Umbilical cord (tissue), 2 donors: Measurements from ENCODE around the gene SAXO1. TPM values are rescaled to one million over a fixed set of nuclear protein-coding genes. Genes with fewer than 3 reads are reported as not detected.
"Not testable (repeated sequence)": the region's sequence is repeated elsewhere in the genome, so short reads cannot be mapped to it uniquely, and the experiment has no call there.

Experiments
- DNase-seq: peaks from one replicate; pipeline ENCODE4 v3.0.0-alpha.2; 2015; ENCODE audit warnings: low spot score
- total RNA-seq: library from RNA; depleted of rRNA; stranded (reverse); fragments of >200 nt; gene quantifications from one replicate; pipeline ENCODE4 v1.2.3, GENCODE V29; 2014; ENCODE audit warnings: low replicate concordance; ENCODE audit not compliant: insufficient read depth

SAXO1 gene
- total RNA-seq, result 1.9 TPM

- no peak for DNase-seq
Observed at GRCh38 chr9:19033015-19033414, at the start of gene SAXO1. Gene SAXO1, minus strand, starts transcription at chr9:19033209. Its CDS starts 301 bp downstream, at chr9:19032908.

GRCh38 chr9:19074836-19075235, 41.8 kb upstream of the SAXO1 start:
- no peak for DNase-seq

DNA sequence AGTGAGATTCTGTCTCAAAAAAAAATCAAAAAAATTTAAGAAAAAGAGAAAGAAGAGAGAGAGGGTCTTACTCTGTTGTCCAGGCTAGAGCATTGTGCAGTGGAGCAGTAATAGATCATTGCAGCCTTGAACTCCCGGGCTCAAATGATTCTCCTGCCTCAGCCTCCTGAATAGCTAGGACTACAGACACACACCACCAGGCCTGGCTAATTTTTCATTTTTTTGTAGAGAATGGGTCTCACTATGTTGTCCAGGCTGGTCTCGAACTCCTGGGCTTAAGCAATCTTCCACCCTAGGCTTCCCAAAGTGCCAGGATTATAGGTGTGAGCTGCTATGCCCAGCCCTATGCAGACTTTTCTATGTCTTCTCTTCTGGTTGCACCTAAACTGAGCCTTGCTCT, 41.2 kb upstream of the SAXO1 start:
- no peak for DNase-seq

GRCh38 chr9:19057033-19057432, 24.0 kb upstream of the SAXO1 start:
- no peak for DNase-seq

DNA sequence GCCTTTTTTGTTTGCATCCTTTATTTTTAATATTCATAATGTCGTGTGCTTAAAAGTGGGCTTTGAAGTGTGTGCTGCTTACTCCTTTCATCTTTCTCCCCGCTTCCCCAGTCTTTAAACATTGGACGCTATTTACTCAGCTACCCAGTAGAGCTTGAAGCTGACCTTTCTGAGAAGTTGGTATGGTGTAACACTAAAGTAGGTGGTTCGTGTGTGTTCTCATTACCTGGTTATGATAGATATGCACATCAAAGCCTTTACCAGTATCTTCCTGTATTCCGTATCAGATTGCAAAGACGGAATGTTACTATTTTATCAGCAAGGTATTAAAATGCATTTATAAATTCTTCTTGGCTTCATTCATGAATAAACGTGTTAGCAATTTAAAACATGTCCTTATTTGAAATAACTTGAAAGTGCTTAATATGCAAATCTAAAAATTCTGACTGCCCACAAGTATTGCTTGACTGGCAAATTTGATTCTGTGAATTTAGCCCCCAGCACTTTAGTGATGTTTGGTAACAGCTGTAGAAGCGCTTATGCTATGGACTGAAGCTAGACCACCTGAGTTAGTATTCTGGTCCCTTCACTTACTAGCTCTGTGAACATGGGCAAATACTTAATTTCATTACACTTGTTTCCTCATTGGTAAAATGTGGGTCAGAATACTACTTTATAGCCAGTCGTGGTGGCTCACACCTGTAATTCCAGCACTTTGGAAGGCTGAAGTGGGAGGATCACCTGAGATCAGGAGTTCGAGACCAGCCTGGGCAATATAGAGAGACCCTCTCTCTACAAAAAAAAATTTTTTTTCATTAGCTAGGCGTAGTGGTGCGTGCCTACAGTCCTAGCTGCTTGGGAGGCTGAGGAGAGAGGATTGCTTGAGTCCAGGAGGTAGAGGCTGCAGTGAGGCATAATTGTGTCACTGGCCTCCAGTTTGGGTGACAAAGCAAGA, 17.9 kb upstream of the SAXO1 start:
- DNase-seq, result no peak

- DNase-seq, result peak; percentile 49
Observed at GRCh38 chr9:19049917-19050636, 17.1 kb upstream of the SAXO1 start.

- DNase-seq, result peak; percentile 98
Observed at GRCh38 chr9:19048966-19049916, 16.2 kb upstream of the SAXO1 start, which contains the start of gene RRAGA. Gene RRAGA, plus strand, starts transcription at chr9:19049427. Its CDS starts 233 bp downstream, at chr9:19049660.

- no peak for DNase-seq
Observed at GRCh38 chr9:19036611-19037010, 3.6 kb upstream of the SAXO1 start.

DNA sequence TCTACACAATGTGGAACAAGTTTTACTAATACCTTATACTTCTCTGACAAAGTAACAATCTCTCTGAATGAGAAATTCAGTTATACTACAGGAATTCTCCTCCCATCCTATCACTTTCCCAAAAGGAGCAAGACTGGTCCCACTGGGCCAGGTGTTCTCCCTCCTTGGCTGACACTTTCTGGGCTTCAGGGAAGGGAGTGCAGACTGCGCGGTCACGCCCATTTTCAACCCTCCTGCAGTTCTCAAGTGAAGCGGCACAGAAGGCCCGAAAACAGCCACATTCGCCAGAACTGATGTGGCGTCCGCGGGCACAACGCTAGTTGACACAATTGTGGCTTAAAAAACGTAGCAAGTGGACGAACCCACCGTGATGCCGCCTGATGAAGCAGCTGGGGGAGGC, 603 bp downstream of the SAXO1 start:
- no peak for DNase-seq

GRCh38 chr9:19030899-19031298, 2.1 kb downstream of the SAXO1 start:
- no peak for DNase-seq

DNA sequence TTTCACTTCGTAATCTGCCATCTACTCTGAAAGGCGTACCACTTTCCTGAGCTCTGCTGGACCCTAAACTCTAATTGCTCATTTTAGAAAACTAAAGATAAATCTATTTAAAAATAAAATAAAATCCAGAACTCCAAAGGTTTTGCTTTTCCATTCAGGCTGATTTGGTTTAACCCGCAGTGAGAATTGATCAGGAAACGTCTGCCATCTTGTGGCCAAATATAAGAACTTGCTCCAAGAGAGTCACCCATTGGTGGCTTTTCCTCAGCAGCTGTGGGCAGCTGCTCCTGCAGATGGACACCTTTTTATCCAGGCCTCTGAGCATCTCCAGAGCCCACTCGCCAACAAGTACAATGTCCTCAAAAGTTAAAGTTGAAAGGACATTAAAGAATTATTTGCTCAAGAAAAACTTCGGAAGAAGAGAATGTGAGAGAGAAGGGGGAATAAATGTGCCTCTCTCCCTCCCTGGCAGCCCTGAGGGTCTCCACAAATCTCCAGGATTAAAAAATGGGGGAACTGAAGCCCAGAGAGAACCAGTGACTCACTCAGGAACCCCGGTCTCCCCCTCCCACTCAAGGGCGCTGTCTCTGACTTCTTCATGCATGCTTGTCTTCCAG, 4.1 kb downstream of the SAXO1 start:
- DNase-seq, result peak; percentile 80

GRCh38 chr9:19027825-19028224, 5.2 kb downstream of the SAXO1 start:
- DNase-seq, result no peak

DNA sequence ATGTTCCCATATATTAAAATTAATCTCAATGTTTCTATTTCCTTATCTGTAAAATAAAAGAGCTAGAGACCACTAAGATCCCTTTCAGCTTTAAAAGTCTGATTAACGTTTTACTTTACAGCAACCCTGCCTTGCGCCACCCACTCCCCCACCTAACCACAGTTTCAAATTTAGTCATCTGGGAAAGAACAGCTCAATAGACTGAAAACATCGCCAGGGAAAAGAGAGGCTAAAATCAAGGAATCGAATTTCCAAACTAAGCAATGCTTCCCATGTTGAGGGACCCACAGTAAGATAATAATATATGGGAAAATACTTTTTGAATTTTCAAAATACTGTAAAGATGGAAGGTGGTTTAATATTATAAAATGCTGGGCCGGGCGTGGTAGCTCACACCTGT, 6.6 kb downstream of the SAXO1 start:
- DNase-seq, result no peak

DNA sequence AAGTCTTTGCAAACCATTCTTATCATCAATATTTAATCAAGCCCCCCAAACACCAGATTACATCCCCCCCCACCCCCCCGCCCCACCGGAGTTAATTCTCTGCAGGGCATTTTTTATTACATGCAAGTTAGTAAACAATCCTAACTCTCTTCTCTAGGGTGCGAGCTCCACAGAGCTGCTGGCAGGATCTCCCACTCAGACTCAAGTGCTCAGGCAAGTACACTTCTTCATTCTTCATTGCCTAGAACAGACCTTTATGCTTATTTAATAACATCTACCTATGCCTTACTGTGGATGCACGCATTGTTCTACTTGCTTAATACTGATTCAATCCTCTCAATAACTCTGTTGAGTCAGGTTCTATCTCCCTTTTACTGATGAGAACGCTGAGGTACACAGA, 9.9 kb downstream of the SAXO1 start:
- DNase-seq, result no peak

- no peak for DNase-seq
Observed at GRCh38 chr9:19022206-19022605, 10.8 kb downstream of the SAXO1 start.

DNA sequence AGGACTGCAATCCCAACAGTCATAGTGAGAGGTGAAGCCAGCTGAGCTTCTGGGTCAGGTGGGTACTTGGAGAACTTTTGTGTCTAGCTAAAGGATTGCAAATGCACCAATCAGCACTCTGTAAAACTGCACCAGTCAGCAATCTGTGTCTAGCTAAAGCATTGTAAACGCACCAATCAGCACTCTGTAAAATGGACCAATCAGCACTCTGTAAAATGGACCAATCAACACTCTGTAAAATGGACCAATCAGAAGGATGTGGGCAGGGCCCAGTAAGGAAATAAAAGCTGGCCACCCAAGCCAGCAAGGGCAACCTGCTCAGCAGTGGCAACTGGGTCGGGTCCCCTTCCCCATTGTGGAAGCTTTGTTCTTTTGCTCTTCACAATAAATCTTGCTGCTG, 11.4 kb downstream of the SAXO1 start:
- DNase-seq, result not testable (repeated sequence)

DNA sequence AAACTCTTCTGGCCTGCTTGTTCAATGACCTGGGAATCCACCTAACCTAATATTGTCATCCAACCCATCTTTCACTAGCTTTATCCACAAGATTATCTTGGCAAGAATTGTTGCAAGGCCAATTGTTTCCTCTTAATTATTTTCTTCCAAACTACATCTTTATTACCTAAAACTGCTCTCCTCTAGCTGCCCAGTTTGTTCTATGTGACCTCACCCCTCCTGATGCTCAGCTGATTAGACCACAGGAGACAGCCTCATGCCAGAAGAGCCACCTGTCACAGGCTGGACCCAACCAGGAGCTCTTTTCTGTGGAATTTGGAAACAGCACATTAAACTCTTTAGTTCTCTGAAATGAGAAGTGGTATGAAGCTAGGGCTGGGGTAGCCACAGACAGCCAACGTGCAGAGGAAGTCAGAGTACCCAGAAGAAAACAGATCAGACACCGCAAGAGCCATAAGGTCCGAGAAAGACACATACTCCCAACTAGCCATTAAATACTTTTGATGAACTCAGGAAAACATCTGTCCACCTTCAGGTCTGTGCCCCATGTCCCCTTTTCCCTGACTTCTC, 12.0 kb downstream of the SAXO1 start:
- no peak for DNase-seq

- no peak for DNase-seq
Observed at GRCh38 chr9:19018201-19018600, 14.8 kb downstream of the SAXO1 start.

- DNase-seq, result no peak
Observed at GRCh38 chr9:19009391-19009965, 23.5 kb downstream of the SAXO1 start.

GRCh38 chr9:19000133-19000532, 32.9 kb downstream of the SAXO1 start:
- DNase-seq, result no peak
